Panc1 (cell line): ENCODE measurements around the gene NBPF1.
"Not testable (repeated sequence)": the region's sequence is repeated elsewhere in the genome, so short reads cannot be mapped to it uniquely, and the experiment has no call there.

ENCODE experiments used
- CTCF ChIP-seq: fragments of 450-650 bp; IDR thresholded peaks from 2 replicates; pipeline ENCODE4 v1.5.1; 2017; ENCODE audit warnings: mild to moderate bottlenecking
- POLR2AphosphoS5 ChIP-seq: IDR thresholded peaks from 2 replicates; pipeline ENCODE4 v1.6.1; 2012; ENCODE audit warnings: mild to moderate bottlenecking, low read depth, low read length, moderate library complexity
- REST ChIP-seq, 2 experiments: IDR thresholded peaks; 2 replicates each; pipeline ENCODE4 v1.6.1; 2011 to 2012; ENCODE audit warnings: low read depth in 2 of 2, control low read depth in 1 of 2, low read length in 1 of 2, mild to moderate bottlenecking in 1 of 2, moderate library complexity in 1 of 2; ENCODE audit not compliant: insufficient read depth in 1 of 2

- not testable (repeated sequence) for TF ChIP-seq REST (IDR thresholded peaks at IDR 0.05; ENCODE audit: insufficient read depth in 1 of 2, low read depth in 2 of 2, low read length in 1 of 2); POLR2AphosphoS5; CTCF
Measured at GRCh38 chr1:16565324-16565723, 48.0 kb downstream of the NBPF1 start.
